Lower lobe of right lung (tissue), 2 donors: ENCODE results near the gene MYH7B. TPM values are rescaled to one million over a fixed set of nuclear protein-coding genes. Genes with fewer than 3 reads are reported as not detected.

Experiments
- ATAC-seq, 2 donors: fragments of 200-7000 bp; cut with Tn5 transposase; one replicate each; pipeline ENCODE4 v1.9.1; 2020 to 2022; ENCODE audit warnings: mild to moderate bottlenecking in 2 of 2, moderate library complexity in 2 of 2
- DNase-seq: peaks from one replicate; pipeline ENCODE4 v3.0.0-alpha.2; 2020
- H3K27ac ChIP-seq: fragments of 200-600 bp; one replicate; pipeline ENCODE4 v1.8.0; 2022
- H3K27me3 ChIP-seq: fragments of 200-600 bp; one replicate; pipeline ENCODE4 v1.8.0; 2022; ENCODE audit warnings: low read depth
- H3K36me3 ChIP-seq: fragments of 200-600 bp; one replicate; pipeline ENCODE4 v1.8.0; 2022; ENCODE audit warnings: mild to moderate bottlenecking
- H3K4me1 ChIP-seq: fragments of 200-600 bp; one replicate; pipeline ENCODE4 v1.8.0; 2022
- H3K4me3 ChIP-seq: fragments of 200-600 bp; one replicate; pipeline ENCODE4 v1.8.0; 2022; ENCODE audit warnings: mild to moderate bottlenecking
- H3K9me3 ChIP-seq: fragments of 200-600 bp; one replicate; pipeline ENCODE4 v1.8.0; 2022
- intact Hi-C: fragments of 100-400 bp; cut with DNase I; formaldehyde crosslinking; loops from one replicate; pipeline ENCODE4 v1.11.0; 2022
- total RNA-seq: library from RNA; stranded (reverse); fragmentation: NEBNext Ultra II Directional; extraction: Animal tissue kit (Norgen Biotek cat#: 25700); gene quantifications from one replicate; pipeline ENCODE4 v1.2.1, GENCODE V29; 2021
- TF ChIP-seq, protein P1 (sequence below): fragments of 200-600 bp; IDR thresholded peaks from one replicate; pipeline ENCODE4 v1.8.0; 2022; ENCODE audit warnings: antibody characterized with exemption, mild to moderate bottlenecking
- donor health status: DM: no; HTN: yes; CAD: no; lungs with severe emphysema.

Gene MYH7B
- total RNA-seq, 1 donor from 2014 or later = 0.56 TPM

DNA sequence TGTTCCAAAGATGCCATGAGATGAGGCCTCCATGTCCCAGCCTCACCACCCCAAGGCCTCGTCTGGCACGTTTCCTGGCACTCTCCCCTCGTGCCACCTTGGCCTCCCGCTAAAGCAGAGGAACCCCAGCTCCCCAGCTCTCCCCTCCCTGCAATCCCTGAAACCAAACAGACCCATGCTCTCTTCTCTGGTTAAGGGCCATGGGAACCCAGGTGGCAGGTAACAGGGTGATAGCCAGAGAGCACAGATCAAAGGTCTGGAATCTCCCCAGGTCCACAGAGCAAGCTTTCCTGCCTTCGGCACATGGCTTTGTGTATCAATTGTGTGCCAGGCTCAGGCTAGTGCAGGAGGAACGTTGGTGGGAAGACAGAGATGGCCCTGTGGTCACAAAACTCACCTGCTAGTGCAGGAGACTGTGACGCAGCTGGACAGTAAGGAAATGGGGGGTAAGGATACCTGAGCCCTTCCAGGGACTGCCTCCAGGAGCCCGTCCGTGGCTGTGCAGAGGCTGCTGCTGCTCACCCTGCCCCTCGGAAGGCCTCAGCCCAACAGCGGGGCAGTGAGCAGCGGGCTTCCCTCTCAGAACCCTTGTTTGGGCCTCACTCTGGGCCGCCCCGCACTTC lies 39.0 kb downstream of the MYH7B start:
- intact Hi-C loops = no loop called here
- ATAC-seq = no peak
- no peaks in the 10 kb centered on the region for H3K4me1 ChIP-seq
- H3K4me3 ChIP-seq = no peak overlapping the region
- TF ChIP-seq, protein P1, sequence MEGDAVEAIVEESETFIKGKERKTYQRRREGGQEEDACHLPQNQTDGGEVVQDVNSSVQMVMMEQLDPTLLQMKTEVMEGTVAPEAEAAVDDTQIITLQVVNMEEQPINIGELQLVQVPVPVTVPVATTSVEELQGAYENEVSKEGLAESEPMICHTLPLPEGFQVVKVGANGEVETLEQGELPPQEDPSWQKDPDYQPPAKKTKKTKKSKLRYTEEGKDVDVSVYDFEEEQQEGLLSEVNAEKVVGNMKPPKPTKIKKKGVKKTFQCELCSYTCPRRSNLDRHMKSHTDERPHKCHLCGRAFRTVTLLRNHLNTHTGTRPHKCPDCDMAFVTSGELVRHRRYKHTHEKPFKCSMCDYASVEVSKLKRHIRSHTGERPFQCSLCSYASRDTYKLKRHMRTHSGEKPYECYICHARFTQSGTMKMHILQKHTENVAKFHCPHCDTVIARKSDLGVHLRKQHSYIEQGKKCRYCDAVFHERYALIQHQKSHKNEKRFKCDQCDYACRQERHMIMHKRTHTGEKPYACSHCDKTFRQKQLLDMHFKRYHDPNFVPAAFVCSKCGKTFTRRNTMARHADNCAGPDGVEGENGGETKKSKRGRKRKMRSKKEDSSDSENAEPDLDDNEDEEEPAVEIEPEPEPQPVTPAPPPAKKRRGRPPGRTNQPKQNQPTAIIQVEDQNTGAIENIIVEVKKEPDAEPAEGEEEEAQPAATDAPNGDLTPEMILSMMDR = no peak
- DNase-seq = no peak
- no peaks in the 10 kb centered on the region for H3K27me3 ChIP-seq
- no peaks in the 10 kb centered on the region for H3K9me3 ChIP-seq
- peaks cover 63% of the 10 kb centered on the region for H3K36me3 ChIP-seq
- H3K27ac ChIP-seq = no peak overlapping the region

DNA sequence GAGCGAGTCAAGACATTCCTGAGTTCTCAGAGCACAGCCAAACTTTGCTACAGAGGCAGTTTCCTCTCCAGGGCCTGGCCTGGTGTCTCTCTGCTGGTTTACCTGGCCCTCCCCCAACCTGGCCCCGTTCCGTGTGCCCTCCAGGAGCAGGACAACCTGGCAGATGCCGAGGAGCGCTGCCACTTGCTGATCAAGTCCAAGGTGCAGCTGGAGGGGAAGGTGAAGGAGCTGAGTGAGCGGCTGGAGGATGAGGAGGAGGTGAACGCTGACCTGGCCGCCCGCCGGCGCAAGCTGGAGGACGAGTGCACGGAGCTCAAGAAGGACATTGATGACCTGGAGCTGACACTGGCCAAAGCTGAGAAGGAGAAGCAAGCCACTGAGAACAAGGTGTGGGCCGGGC lies 39.5 kb downstream of the MYH7B start:
- Histone ChIP-seq H3K4me3 (no peak overlapping the region), H3K4me1 (no peaks in the 10 kb centered on the region), H3K27me3 (no peaks in the 10 kb centered on the region), H3K27ac (no peak overlapping the region), H3K36me3 (peaks cover 69% of the 10 kb centered on the region), H3K9me3 (no peaks in the 10 kb centered on the region)
- TF ChIP-seq, protein P1 = no peak
- intact Hi-C loops = no loop called here
- DNase-seq = no peak
- ATAC-seq = no peak

DNA sequence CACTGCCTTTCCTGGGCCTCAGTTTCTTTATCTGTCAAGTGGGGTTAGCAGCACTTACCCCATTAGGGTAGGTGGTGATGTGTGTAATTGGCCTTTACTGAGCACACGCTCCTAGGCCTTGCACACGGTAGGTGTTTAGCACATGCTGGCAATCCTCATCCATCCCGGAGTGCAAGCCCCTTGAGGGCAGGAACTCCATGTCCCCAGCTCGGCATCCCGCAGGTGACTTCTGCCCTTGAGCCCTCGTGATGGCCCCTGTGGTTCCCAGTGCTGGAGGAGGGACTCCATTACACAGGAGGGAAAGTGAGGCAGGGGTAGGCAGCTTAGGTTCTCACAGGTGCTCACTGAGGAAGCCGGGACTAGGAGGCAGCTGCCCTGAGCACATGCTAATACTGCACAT lies 40.0 kb downstream of the MYH7B start:
- H3K27ac ChIP-seq = no peak overlapping the region
- peaks cover 74% of the 10 kb centered on the region for H3K36me3 ChIP-seq

DNA sequence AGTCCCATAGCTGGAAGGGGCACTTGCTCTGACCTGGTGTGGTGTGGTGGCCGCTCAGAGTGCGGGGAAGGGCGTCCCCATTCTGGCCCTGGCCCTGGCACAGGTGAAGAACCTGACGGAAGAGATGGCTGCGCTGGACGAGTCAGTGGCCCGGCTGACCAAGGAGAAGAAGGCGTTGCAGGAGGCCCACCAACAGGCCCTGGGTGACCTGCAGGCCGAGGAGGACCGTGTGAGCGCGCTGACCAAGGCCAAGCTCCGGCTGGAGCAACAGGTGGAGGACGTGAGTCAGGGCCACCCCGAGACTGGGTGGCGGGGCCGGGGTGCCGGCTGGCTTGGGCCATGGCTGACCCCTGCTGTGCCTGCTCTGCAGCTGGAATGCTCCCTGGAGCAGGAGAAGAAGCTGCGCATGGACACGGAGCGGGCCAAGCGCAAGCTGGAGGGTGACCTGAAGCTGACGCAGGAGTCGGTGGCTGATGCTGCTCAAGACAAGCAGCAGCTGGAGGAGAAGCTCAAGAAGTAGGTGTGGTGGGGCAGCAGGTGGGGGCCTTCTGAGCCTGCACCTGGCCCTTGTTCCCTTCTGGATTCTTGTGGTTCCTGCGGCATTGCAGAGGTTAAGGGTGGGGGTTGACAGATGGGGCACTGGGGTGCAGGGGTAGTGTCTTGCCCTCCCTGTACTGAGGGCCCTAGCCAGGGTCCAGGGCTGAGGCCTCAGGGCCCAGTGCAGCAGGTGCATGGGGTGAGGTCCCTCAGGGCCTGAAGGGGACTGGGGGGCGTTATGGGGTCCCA lies 40.8 kb downstream of the MYH7B start:
- TF ChIP-seq, protein P1 = no peak
- Histone ChIP-seq H3K27me3 (no peaks in the 10 kb centered on the region), H3K4me1 (no peaks in the 10 kb centered on the region), H3K4me3 (no peak overlapping the region), H3K36me3 (peaks cover 77% of the 10 kb centered on the region), H3K27ac (no peak overlapping the region), H3K9me3 (no peaks in the 10 kb centered on the region)
- intact Hi-C loops = no loop called here
- ATAC-seq (peak in 1 of 2 donors; percentile 4), DNase-seq (no peak)

More for the DNA sequence above, 40.0 kb downstream of the MYH7B start:
- Histone ChIP-seq H3K9me3 (no peaks in the 10 kb centered on the region), H3K27me3 (no peaks in the 10 kb centered on the region), H3K4me3 (no peak overlapping the region), H3K4me1 (no peaks in the 10 kb centered on the region)
- no peak for DNase-seq
- TF ChIP-seq, protein P1 = no peak
- intact Hi-C loops = no loop called here
- ATAC-seq = no peak

DNA sequence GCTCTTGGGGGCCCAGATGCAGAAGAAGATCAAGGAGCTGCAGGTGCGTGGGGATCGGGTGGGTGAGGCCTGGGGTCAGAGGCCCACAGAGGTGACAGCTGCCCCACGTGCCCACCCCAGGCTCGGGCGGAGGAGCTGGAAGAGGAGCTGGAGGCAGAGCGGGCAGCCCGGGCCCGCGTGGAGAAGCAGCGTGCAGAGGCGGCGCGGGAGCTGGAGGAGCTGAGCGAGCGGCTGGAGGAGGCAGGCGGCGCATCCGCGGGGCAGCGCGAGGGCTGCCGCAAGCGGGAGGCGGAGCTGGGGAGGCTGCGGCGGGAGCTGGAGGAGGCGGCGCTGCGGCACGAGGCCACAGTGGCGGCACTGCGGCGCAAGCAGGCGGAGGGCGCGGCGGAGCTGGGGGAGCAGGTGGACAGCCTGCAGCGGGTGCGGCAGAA lies 41.5 kb downstream of the MYH7B start:
- DNase-seq (no peak), ATAC-seq (no peak)
- Histone ChIP-seq H3K9me3 (no peaks in the 10 kb centered on the region), H3K4me3 (no peak overlapping the region), H3K27ac (no peak overlapping the region), H3K27me3 (no peaks in the 10 kb centered on the region), H3K36me3 (peaks cover 84% of the 10 kb centered on the region), H3K4me1 (no peaks in the 10 kb centered on the region)
- TF ChIP-seq, protein P1 = no peak
- intact Hi-C loops = no loop called here
